HAP-1 (cell line): ENCODE measurements around the gene UBE2E1.

Experiments
- DNase-seq, 2 experiments: peaks; one replicate each; pipeline ENCODE4 v3.0.0-alpha.2; 2016 to 2020; ENCODE audit warnings: low spot score in 2 of 2
- H3K27me3 ChIP-seq: fragments of 250-450 bp; sonication (Bioruptor Pico); 2 replicates; pipeline ENCODE4 v1.5.1; 2020; ENCODE audit warnings: low read depth, mild to moderate bottlenecking, moderate library complexity
- H3K36me3 ChIP-seq: fragments of 250-450 bp; sonication (Bioruptor Pico); replicated peaks from 2 replicates; pipeline ENCODE4 v1.5.1; 2020; ENCODE audit warnings: mild to moderate bottlenecking
- H3K4me1 ChIP-seq: fragments of 250-450 bp; sonication (Bioruptor Pico); 2 replicates; pipeline ENCODE4 v1.5.1; 2020; ENCODE audit warnings: mild to moderate bottlenecking
- H3K4me3 ChIP-seq: fragments of 250-450 bp; sonication (Bioruptor Pico); 2 replicates; pipeline ENCODE4 v1.5.1; 2020; ENCODE audit warnings: mild to moderate bottlenecking, moderate library complexity
- H3K9me3 ChIP-seq: fragments of 250-450 bp; sonication (Bioruptor Pico); 2 replicates; pipeline ENCODE4 v1.5.1; 2020; ENCODE audit warnings: mild to moderate bottlenecking, moderate library complexity
- in situ Hi-C: fragments of 300-500 bp; cut with MboI; formaldehyde crosslinking; loops from 3 replicates; pipeline ENCODE4 v1.14.3; 2020; ENCODE audit warnings: low sequenced_read_pairs, inconsistent platforms, mixed read lengths

The UBE2E1 gene

DNA sequence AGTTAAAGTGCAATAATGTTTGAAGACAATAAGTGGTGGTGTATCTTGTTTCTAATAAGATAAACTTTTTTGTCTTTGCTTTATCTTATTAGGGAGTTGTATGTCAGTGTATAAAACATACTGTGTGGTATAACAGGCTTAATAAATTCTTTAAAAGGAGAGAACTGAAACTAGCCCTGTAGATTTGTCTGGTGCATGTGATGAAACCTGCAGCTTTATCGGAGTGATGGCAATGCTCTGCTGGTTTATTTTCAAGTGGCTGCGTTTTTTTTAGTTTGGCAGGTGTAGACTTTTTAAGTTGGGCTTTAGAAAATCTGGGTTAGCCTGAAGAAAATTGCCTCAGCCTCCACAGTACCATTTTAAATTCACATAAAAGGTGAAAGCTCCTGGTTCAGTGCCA, 113.9 kb downstream of the UBE2E1 start:
- no peak for DNase-seq
- no peaks in the 10 kb centered on the region for H3K9me3 ChIP-seq
- in situ Hi-C loops, result no loop called here
- H3K4me1 ChIP-seq, result peaks cover 13% of the 10 kb centered on the region
- no peaks in the 10 kb centered on the region for H3K27me3 ChIP-seq
- H3K36me3 ChIP-seq, result peaks cover 37% of the 10 kb centered on the region
- no peak overlapping the region; the same call in 1 of the 2 replicates for H3K4me3 ChIP-seq

DNA sequence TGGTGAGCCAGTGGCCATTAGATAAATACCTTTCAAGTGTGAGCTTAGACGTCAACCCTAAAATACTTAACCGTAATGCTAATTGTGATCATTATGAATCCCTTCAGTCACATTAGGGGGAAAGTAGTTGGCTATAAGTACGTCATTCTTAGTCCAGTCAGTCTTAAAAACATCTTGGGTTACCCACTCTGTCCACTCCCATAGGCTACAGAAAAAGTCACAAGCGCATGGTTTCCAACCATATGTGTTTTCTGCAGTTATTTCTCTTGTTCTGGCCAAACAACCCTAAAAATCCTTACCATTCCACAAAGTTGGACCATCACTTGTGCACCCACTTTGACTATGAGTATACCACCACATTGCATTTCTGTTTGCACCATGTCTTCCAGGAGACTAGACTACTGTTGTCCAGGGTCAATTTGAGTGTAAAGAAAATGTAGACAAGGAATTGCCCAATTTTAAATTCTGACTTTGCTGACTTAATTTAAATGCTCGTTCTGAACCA, 114.4 kb downstream of the UBE2E1 start:
- Histone ChIP-seq H3K4me3 (no peak overlapping the region), H3K36me3 (peaks cover 37% of the 10 kb centered on the region), H3K27me3 (no peaks in the 10 kb centered on the region), H3K9me3 (no peaks in the 10 kb centered on the region), H3K4me1 (peaks cover 12% of the 10 kb centered on the region)
- no peak for DNase-seq
- in situ Hi-C loops, result no loop called here

DNA sequence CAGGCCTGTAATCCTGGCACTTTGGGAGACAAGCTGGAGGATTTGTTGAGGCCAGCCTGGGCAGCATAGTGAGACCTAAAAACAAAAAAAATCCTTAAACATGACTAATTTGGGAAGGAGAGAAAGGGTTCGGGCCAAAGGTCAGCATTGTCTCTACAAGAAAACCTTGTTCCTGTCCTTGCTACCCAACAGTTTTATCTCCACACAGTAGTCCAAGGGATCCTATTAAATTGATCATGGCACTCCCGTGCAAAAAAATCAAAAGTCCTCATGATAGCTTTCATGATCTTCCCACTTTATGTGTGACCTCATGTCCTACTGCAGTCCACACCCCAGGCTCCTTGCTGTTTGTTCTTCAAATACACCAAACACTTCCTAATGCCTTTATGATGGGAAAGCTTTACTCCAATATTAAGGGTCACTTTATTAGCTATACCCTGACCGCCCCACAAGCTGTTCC, 115.3 kb downstream of the UBE2E1 start:
- DNase-seq, result peak in 1 of 2 experiments; percentile 22

DNA sequence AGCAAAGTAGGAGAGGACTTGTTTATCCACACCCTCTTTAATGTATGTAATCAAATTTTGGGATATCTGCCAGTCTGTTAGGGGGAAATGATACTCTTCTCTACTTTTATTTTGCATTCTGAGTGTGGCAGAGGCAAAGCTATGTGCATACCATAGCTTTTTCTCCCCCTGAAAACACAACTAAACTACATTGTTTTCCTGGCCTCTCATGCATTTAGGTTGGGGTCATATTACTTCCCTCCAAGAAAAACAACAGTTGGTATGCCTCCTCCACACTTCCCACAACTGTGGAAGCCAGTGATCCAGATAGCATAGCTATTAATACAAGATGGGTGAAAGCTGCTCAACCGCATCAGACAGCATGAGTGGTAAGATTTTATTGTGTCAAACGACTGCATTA, 118.0 kb downstream of the UBE2E1 start:
- peaks cover 20% of the 10 kb centered on the region for H3K36me3 ChIP-seq
- no peaks in the 10 kb centered on the region for H3K27me3 ChIP-seq
- H3K9me3 ChIP-seq, result no peaks in the 10 kb centered on the region
- peaks cover 7% of the 10 kb centered on the region for H3K4me1 ChIP-seq
- H3K4me3 ChIP-seq, result no peak overlapping the region
- DNase-seq, result no peak
- in situ Hi-C loops, result no loop called here

More for the DNA sequence above, 115.3 kb downstream of the UBE2E1 start:
- H3K36me3 ChIP-seq, result peaks cover 37% of the 10 kb centered on the region
- peaks cover 10% of the 10 kb centered on the region for H3K4me1 ChIP-seq
- no peak overlapping the region for H3K4me3 ChIP-seq
- in situ Hi-C loops, result no loop called here
- H3K9me3 ChIP-seq, result no peaks in the 10 kb centered on the region
- no peaks in the 10 kb centered on the region for H3K27me3 ChIP-seq

DNA sequence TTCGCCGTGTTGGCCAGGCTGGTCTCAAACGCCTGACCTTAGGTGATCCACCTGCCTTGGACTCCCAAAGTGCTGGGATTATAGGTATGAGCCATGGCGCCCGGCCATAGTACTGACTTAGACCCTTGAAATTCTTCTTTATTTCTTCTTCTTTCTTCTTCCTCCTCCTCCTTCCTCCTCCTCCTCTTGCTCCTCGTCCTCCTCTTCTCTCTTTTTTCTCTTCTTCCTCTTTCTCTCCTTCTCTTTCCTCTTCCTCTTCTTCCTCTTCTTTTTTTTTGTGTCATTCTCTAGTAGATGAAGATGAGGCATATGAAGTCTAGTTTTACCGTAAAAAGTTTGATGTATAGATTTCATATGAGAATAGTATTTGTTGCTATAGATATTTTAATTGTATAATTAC, 120.5 kb downstream of the UBE2E1 start:
- DNase-seq, result no peak
- Histone ChIP-seq H3K4me1 (no peaks in the 10 kb centered on the region), H3K9me3 (no peaks in the 10 kb centered on the region), H3K4me3 (no peak overlapping the region), H3K36me3 (no peaks in the 10 kb centered on the region), H3K27me3 (no peaks in the 10 kb centered on the region)
- in situ Hi-C loops, result no loop called here

DNA sequence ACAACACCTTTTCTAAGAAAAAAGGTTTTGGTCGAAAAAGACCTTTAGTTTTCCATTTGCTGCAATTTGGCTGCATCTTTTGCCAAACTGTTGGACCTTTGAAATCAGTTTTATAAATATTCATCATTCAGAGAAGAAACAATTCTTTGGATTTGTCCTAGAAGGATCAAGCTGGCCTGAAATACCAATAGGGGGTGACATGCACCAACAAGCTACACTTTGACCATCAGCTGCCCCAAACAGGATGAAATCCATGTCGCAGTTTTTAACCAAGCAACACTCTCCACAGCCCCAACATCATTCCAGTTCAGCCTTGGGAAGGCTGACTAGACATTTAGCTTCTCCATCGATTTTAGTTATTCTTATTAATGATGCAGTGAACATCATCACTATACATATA, 121.0 kb downstream of the UBE2E1 start:
- no peak for DNase-seq
- no peak overlapping the region for H3K4me3 ChIP-seq
- no peaks in the 10 kb centered on the region for H3K4me1 ChIP-seq
- no peaks in the 10 kb centered on the region for H3K27me3 ChIP-seq
- H3K9me3 ChIP-seq, result no peaks in the 10 kb centered on the region
- in situ Hi-C loops, result no loop called here
- no peaks in the 10 kb centered on the region for H3K36me3 ChIP-seq

DNA sequence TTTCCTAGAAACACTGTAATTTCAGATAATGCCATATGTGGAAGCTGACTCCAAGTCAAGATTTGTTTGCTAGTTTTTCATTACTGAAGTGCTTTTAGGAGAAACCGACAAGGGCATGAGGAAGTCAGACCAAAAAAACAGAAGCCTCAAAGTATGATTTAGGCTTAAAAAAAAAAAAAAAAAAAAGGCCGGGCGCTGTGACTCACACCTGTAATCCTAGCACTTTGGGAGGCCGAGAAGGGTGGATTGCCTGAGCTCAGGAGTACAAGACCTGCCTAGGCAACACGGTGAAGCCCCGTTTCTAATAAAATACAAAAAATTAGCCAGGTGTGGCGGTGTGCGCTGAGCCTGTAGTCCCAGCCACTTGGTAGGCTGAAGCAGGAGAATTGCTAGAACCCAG, 122.8 kb downstream of the UBE2E1 start:
- DNase-seq, result no peak
- in situ Hi-C loops, result no loop called here
- no peak overlapping the region for H3K4me3 ChIP-seq

DNA sequence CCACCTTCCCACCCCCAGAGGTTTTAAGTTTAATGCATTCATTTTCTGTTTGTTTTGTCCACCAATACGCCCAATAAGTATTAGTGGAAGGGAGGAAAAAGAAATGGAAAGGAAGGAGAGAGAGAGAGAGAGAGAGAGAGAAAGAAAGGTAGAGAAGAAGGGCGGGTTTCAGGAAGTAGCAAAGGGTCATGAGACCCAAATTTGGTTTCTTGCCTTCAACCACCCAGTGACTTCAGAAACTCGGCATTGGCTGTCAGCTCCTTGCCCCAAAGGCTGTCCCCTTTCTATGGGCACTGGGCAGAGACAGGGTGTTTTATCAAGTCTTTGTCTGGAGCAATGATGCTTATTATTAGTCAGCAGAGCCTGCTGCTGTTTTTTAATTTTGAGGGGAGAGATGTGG, 125.8 kb downstream of the UBE2E1 start:
- Histone ChIP-seq H3K4me1 (no peaks in the 10 kb centered on the region), H3K9me3 (no peaks in the 10 kb centered on the region), H3K27me3 (no peaks in the 10 kb centered on the region), H3K4me3 (no peak overlapping the region), H3K36me3 (no peaks in the 10 kb centered on the region)
- in situ Hi-C loops, result no loop called here
- no peak for DNase-seq

More for the DNA sequence above, 122.8 kb downstream of the UBE2E1 start:
- Histone ChIP-seq H3K4me1 (no peaks in the 10 kb centered on the region), H3K27me3 (no peaks in the 10 kb centered on the region), H3K9me3 (no peaks in the 10 kb centered on the region), H3K36me3 (no peaks in the 10 kb centered on the region)

DNA sequence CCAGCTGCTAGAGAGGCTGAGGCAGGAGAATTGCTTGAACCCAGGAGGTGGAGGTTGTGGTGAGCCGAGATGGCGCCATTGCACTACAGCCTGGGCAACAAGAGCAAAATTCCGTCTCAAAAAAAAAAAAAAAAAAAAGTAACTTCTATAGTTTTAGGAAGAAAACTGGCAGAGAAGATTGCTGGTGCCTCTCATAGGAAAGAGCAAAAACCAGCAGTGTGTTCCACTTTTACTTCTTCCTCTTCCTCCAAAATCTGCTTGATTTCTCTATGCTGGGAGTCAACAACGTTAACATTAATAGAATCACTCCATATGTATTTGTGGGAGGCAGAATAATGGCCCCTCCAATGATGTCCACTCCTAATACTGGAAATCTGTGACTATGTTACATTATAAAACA, 126.8 kb downstream of the UBE2E1 start:
- no peak for DNase-seq
- no peaks in the 10 kb centered on the region for H3K36me3 ChIP-seq
- H3K4me3 ChIP-seq, result no peak overlapping the region
- H3K27me3 ChIP-seq, result no peaks in the 10 kb centered on the region
- no peaks in the 10 kb centered on the region for H3K4me1 ChIP-seq
- H3K9me3 ChIP-seq, result no peaks in the 10 kb centered on the region
- in situ Hi-C loops, result no loop called here

DNA sequence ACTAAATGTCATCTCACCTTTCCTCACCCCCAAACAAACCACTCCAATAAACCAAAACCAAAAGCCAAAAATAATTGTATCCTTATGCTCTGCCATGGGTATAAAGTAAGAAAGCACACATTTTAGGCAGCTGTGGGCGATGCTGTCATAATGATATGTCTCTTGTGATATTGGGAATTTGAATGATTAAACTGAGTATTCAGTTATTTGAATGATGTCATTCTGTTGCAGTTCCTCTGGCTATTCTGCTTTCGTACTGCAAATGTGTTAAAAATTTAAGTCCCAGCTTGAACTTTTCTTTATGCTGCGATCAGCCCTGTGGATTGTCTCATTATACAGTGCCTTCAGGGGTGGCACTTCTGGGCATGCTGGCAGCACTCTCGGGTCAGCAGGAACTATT, 128.5 kb downstream of the UBE2E1 start:
- H3K4me1 ChIP-seq, result no peaks in the 10 kb centered on the region
- H3K36me3 ChIP-seq, result no peaks in the 10 kb centered on the region
- no peak overlapping the region for H3K4me3 ChIP-seq
- no peaks in the 10 kb centered on the region for H3K9me3 ChIP-seq
- in situ Hi-C loops, result no loop called here
- H3K27me3 ChIP-seq, result no peaks in the 10 kb centered on the region
- DNase-seq, result no peak

DNA sequence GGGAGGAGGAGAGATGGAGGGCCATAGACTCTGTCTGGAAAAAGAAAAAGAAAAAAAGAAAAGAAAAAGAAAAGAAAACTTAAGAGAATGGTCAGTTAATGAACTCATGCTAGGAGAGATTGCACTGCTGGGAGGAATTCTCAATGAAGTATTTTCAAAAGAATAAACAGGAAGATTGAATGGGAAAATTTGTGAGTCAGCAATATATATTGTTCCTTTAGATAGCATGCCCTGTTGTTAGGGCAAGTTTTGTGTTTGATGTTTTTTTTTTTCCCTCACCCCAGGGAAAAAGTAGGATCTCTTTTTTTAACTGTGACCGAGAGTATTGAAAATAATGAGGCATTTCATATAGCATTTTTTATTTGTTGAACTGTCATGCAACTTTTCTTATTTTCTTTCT, 131.5 kb downstream of the UBE2E1 start:
- Histone ChIP-seq H3K4me1 (no peaks in the 10 kb centered on the region), H3K4me3 (no peak overlapping the region), H3K36me3 (no peaks in the 10 kb centered on the region), H3K9me3 (no peaks in the 10 kb centered on the region), H3K27me3 (no peaks in the 10 kb centered on the region)
- in situ Hi-C loops, result no loop called here
- no peak for DNase-seq

DNA sequence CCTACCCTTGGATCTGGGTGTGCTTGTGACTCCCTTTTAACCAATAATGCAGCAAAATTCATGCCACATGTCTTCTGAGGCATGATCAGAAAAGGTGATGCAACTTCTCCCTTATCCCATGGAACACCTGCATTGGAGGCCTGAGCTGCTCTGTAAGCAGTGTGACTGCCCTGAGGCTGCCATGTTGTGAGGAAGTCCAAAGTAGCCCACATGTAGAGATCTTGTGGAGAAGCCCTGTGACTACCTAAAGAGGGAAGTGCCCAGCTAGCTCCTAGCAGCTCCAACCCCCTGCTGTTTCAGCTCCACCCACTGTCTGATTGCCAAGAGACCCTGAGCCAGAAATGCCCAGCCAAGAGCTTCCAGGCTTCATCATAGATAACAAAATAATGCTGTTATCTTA, 132.9 kb downstream of the UBE2E1 start:
- in situ Hi-C loops, result no loop called here
- no peaks in the 10 kb centered on the region for H3K36me3 ChIP-seq
- no peak for DNase-seq

DNA sequence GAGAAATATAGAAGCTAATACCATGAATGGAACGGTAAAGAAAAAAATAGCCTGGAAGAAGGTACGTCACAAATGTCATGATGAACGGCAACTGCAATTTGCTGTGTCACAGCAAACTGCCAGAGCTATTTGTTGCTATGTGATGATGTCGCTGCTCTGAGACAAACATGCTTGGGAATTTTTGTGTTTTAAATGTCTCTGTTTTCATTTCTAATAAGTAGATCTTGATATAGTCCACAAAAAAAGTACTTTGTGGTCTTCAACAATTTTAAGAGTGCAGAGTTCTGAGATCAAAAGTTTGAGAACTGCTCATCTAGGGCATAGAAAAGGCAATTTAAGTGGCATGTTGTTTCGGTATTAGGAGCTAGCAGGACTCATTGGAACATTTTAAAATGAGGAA, 135.0 kb downstream of the UBE2E1 start:
- H3K27me3 ChIP-seq, result no peaks in the 10 kb centered on the region
- H3K4me3 ChIP-seq, result no peak overlapping the region
- no peaks in the 10 kb centered on the region for H3K36me3 ChIP-seq
- no peaks in the 10 kb centered on the region for H3K9me3 ChIP-seq
- peaks cover 5% of the 10 kb centered on the region; the same call in 1 of the 2 replicates for H3K4me1 ChIP-seq
- no peak for DNase-seq
- in situ Hi-C loops, result no loop called here

More for the DNA sequence above, 132.9 kb downstream of the UBE2E1 start:
- H3K9me3 ChIP-seq, result no peaks in the 10 kb centered on the region
- no peaks in the 10 kb centered on the region for H3K4me1 ChIP-seq
- no peak overlapping the region for H3K4me3 ChIP-seq
- no peaks in the 10 kb centered on the region for H3K27me3 ChIP-seq
